Panc1 (cell line): Measurements from ENCODE around the gene PRR36. TPM values are rescaled to one million over a fixed set of nuclear protein-coding genes. Genes with fewer than 3 reads are reported as not detected.

Experiments used
- ATAC-seq: fragments of 200-7000 bp; cut with Tn5 transposase; 2 replicates; pipeline ENCODE4 v1.9.1; 2020; ENCODE audit warnings: mild to moderate bottlenecking, moderate library complexity
- BruUV-seq: library from RNA; stranded (reverse); fragments of 400-500 nt; replicated peaks from 2 replicates; lab custom pipeline; 2021; lab: Mats Ljungman, UMichigan
- CTCF ChIA-PET: fragments of 300-600 bp; sonication (Branson Sonifier 250); formaldehyde crosslinking; loops from one replicate; lab custom pipeline; 2022; ENCODE audit warnings: antibody characterized with exemption; lab: Charles Lee
- POLR2A ChIA-PET: fragments of 300-600 bp; sonication (Branson Sonifier 250); formaldehyde crosslinking; loops from one replicate; lab custom pipeline; 2022; ENCODE audit warnings: antibody characterized with exemption; lab: Charles Lee
- DNase-seq: peaks from one replicate; pipeline ENCODE4 v3.0.0-alpha.2; 2010; ENCODE audit warnings: low read depth, low spot score
- H3K27ac ChIP-seq: 2 replicates; pipeline ENCODE4 v1.5.1; 2011; ENCODE audit warnings: mild to moderate bottlenecking, low read length, inconsistent platforms
- H3K27me3 ChIP-seq: fragments of 200-500 bp; sonication (Bioruptor generic); 2 replicates; pipeline ENCODE4 v1.6.0; 2014; ENCODE audit warnings: low read length, inconsistent platforms; ENCODE audit not compliant: control insufficient read depth, insufficient read depth
- H3K36me3 ChIP-seq: fragments of 200-500 bp; sonication (Bioruptor generic); 2 replicates; pipeline ENCODE4 v1.5.1; 2014; ENCODE audit warnings: inconsistent platforms, mild to moderate bottlenecking, low read length, moderate library complexity; ENCODE audit not compliant: control insufficient read depth, insufficient read depth
- H3K4me1 ChIP-seq: 2 replicates; pipeline ENCODE4 v1.5.1; 2011; ENCODE audit warnings: inconsistent platforms, mild to moderate bottlenecking, low read length, moderate library complexity; ENCODE audit not compliant: control insufficient read depth, insufficient read depth
- H3K4me3 ChIP-seq, 2 experiments: 2 replicates each; pipeline ENCODE4 v1.5.1; 2011 to 2012; ENCODE audit warnings: low read depth in 2 of 2, low read length in 2 of 2, mild to moderate bottlenecking in 2 of 2, inconsistent platforms in 1 of 2, moderate library complexity in 1 of 2
- H3K9me3 ChIP-seq: fragments of 200-500 bp; sonication (Bioruptor generic); 2 replicates; pipeline ENCODE4 v1.5.1; 2014; ENCODE audit warnings: low read depth, mild to moderate bottlenecking, inconsistent platforms, low read length, moderate library complexity; ENCODE audit not compliant: control insufficient read depth, insufficient read depth
- CTCF ChIP-seq: fragments of 450-650 bp; IDR thresholded peaks from 2 replicates; pipeline ENCODE4 v1.5.1; 2017; ENCODE audit warnings: mild to moderate bottlenecking
- POLR2AphosphoS5 ChIP-seq: IDR thresholded peaks from 2 replicates; pipeline ENCODE4 v1.6.1; 2012; ENCODE audit warnings: mild to moderate bottlenecking, low read depth, low read length, moderate library complexity
- SIN3A ChIP-seq: IDR thresholded peaks from 2 replicates; pipeline ENCODE4 v1.6.1; 2012; ENCODE audit warnings: low read depth, mild to moderate bottlenecking, low read length, moderate library complexity, borderline replicate concordance; ENCODE audit not compliant: insufficient read depth
- TCF7L2 ChIP-seq: IDR thresholded peaks from 2 replicates; pipeline ENCODE4 v1.6.1; 2011; ENCODE audit warnings: mild to moderate bottlenecking, low read depth, low read length, inconsistent platforms
- in situ Hi-C: cut with HindIII; loops from 2 replicates; pipeline ENCODE4 v1.10.0; 2016; ENCODE audit warnings: low sequenced_read_pairs, low pct_unique_long_range_greater_than_20kb
- intact Hi-C: fragments of 100-400 bp; cut with micrococcal nuclease; formaldehyde crosslinking; loops from one replicate; pipeline ENCODE4 v1.10.0; 2022; ENCODE audit not compliant: unreplicated experiment
- total RNA-seq: library from RNA; stranded (reverse); gene quantifications from one replicate; pipeline ENCODE4 v1.2.1, GENCODE V29; 2021; ENCODE audit not compliant: unreplicated experiment
- TF ChIP-seq, protein P1 (sequence below), 2 experiments: IDR thresholded peaks; 2 replicates each; pipeline ENCODE4 v1.6.1; 2011 to 2012; ENCODE audit warnings: low read depth in 2 of 2, control low read depth in 1 of 2, low read length in 1 of 2, mild to moderate bottlenecking in 1 of 2, moderate library complexity in 1 of 2; ENCODE audit not compliant: insufficient read depth in 1 of 2

The PRR36 gene
- total RNA-seq, 1 experiment from 2014 or later, result 3.7 TPM

DNA sequence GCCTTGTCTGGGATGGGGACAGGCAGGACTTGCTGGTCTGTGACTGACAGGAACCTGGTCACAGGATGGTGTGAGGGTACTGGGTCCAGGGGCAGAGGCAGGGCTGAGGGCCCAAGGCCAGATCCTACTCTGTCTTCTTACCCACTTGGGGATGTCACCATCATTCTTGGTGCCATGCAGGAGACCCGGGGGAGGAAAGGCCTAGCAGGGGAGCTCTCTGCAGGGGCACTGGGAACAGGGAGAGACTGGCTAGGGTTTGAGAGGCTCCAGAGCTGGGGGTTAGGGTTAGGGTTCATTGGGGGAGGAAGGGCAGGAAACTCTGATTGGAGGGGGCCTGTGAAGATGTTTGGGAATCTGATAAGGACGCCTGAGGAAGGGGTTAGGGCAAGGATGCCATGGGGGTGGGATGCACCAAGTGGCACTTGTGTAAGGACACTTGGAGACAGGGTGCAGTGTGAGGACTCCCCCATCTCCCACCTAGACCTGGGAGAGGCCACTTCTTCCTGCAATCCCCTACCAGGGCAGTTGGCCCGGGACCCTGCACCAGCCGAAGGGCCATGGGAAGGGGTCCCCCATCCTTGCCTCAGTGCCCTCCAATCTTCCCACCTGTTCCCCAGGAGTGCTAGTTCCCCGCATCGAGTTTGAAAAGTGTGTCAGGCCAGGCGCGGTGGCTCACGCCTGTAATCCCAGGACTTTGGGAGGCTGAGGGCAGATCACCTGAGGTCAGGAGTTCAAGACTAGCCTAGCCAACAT lies 6.9 kb downstream of the PRR36 start:
- DNase-seq (no peak), ATAC-seq (no peak)
- Histone ChIP-seq H3K9me3 (no peaks in the 10 kb centered on the region), H3K36me3 (no peaks in the 10 kb centered on the region), H3K27ac (no peak overlapping the region), H3K4me1 (no peaks in the 10 kb centered on the region), H3K27me3 (no peaks in the 10 kb centered on the region), H3K4me3 (no peak overlapping the region)
- POLR2A ChIA-PET, result no interaction called here
- TF ChIP-seq, protein P1, sequence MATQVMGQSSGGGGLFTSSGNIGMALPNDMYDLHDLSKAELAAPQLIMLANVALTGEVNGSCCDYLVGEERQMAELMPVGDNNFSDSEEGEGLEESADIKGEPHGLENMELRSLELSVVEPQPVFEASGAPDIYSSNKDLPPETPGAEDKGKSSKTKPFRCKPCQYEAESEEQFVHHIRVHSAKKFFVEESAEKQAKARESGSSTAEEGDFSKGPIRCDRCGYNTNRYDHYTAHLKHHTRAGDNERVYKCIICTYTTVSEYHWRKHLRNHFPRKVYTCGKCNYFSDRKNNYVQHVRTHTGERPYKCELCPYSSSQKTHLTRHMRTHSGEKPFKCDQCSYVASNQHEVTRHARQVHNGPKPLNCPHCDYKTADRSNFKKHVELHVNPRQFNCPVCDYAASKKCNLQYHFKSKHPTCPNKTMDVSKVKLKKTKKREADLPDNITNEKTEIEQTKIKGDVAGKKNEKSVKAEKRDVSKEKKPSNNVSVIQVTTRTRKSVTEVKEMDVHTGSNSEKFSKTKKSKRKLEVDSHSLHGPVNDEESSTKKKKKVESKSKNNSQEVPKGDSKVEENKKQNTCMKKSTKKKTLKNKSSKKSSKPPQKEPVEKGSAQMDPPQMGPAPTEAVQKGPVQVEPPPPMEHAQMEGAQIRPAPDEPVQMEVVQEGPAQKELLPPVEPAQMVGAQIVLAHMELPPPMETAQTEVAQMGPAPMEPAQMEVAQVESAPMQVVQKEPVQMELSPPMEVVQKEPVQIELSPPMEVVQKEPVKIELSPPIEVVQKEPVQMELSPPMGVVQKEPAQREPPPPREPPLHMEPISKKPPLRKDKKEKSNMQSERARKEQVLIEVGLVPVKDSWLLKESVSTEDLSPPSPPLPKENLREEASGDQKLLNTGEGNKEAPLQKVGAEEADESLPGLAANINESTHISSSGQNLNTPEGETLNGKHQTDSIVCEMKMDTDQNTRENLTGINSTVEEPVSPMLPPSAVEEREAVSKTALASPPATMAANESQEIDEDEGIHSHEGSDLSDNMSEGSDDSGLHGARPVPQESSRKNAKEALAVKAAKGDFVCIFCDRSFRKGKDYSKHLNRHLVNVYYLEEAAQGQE (IDR thresholded peaks at IDR 0.05; ENCODE audit: insufficient read depth in 1 of 2, low read depth in 2 of 2, low read length in 1 of 2), result no peak
- no peak for TF ChIP-seq SIN3A
- no peak for TF ChIP-seq POLR2AphosphoS5
- TF ChIP-seq CTCF, result no peak
- no peak for TF ChIP-seq TCF7L2
- in situ Hi-C loops, result no loop called here
- BruUV-seq, result no TSS peak
- intact Hi-C loops, result no loop called here
- CTCF ChIA-PET, result interaction anchor here (0.6 to 0.7 kb wide), 2 partner anchors 8 to 16 kb away, joined by 5 to 8 read pairs; no protein-coding TSS in a partner anchor

DNA sequence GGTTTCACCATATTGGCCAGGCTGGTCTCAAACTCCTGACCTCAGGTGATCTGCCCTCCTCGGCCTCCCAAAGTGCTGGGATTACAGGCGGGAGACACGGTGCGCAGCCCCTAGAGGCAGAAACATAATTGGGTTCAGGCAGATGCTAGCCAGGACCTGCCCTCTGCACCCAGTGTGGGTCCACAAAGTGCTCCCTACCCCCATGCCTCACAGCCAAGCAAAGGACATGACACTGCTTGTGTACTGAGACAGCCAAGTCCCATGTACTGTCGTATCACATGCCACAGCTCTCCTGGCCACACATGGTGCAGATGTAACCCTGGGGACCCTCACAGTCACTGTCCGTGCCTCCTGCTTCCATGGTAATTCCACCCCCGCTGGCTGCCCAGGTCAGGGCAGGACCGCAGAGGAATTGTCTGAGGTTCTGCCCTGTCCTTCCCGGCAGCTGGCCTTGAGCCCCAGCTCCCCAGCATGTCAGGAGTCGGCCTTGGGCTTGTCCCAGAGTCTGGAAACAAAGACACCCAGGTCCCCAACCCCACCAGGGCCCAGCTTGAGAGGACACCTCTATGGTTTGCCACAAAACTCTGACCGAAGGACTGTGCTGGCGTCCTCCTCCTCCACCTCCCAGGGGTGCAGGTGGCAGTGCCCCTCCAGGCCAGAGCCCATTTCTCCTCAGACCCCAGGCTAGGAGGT lies 7.6 kb downstream of the PRR36 start:
- H3K27ac ChIP-seq, result no peak overlapping the region
- POLR2A ChIA-PET, result no interaction called here
- no peaks in the 10 kb centered on the region for H3K27me3 ChIP-seq
- no peaks in the 10 kb centered on the region for H3K4me1 ChIP-seq
- in situ Hi-C loops, result no loop called here
- no peak overlapping the region for H3K4me3 ChIP-seq
- no peaks in the 10 kb centered on the region for H3K36me3 ChIP-seq
- no peaks in the 10 kb centered on the region for H3K9me3 ChIP-seq
- intact Hi-C loops, result no loop called here
- no TSS peak for BruUV-seq
- TF ChIP-seq POLR2AphosphoS5, result no peak
- no peak for TF ChIP-seq CTCF
- TF ChIP-seq TCF7L2, result no peak
- no peak for TF ChIP-seq SIN3A
- TF ChIP-seq, protein P1 (IDR thresholded peaks at IDR 0.05; ENCODE audit: insufficient read depth in 1 of 2, low read depth in 2 of 2, low read length in 1 of 2), result no peak
- ATAC-seq (no peak), DNase-seq (no peak)
- CTCF ChIA-PET, result interaction anchor here (0.6 to 0.7 kb wide), 2 partner anchors 9 to 17 kb away, joined by 5 to 8 read pairs; no protein-coding TSS in a partner anchor
